Head of caudate nucleus (tissue), 42 donors: Measurements from ENCODE around the gene NRL.
"Not testable (repeated sequence)": the region's sequence is repeated elsewhere in the genome, so short reads cannot be mapped to it uniquely, and the experiment has no call there.

Experiments
- DNase-seq, 42 donors: peaks; one replicate each; pipeline versions ENCODE4 v3.0.0 to v3.0.0-alpha.2; 2020 to 2021; ENCODE audit warnings: mixed read lengths in 7 of 42
- intact Hi-C: fragments of 100-400 bp; cut with DNase I; formaldehyde crosslinking; loops from one replicate; pipeline ENCODE4 v1.15.0; 2022

Gene NRL

GRCh38 chr14:24051176-24051788, 63.5 kb downstream of the NRL start:
- intact Hi-C loops, result no loop called here
- peak in 38 of 42 donors; percentile 23 to 78 (median 57) for DNase-seq

GRCh38 chr14:24050753-24051152, 64.0 kb downstream of the NRL start:
- DNase-seq, result peak in 5 of 42 donors; percentile 10 to 28 (median 26)
- intact Hi-C loops, result not testable (repeated sequence)

- DNase-seq, intact Hi-C loops: not testable (repeated sequence)
Observed at GRCh38 chr14:24049002-24049401, 65.7 kb downstream of the NRL start.

- DNase-seq, result no peak
- intact Hi-C loops, result no loop called here
Observed at GRCh38 chr14:24042746-24043145, 72.0 kb downstream of the NRL start.

GRCh38 chr14:24040692-24041091, 74.1 kb downstream of the NRL start:
- intact Hi-C loops, result no loop called here
- DNase-seq, result no peak

GRCh38 chr14:24038686-24039085, 76.1 kb downstream of the NRL start:
- intact Hi-C loops, result no loop called here
- no peak for DNase-seq

- intact Hi-C loops, result no loop called here
- DNase-seq, result peak in 2 of 42 donors; percentile 34 to 53
Observed at GRCh38 chr14:24037658-24038037, 77.1 kb downstream of the NRL start.

- DNase-seq, intact Hi-C loops: not testable (repeated sequence)
Observed at GRCh38 chr14:24036963-24037657, 77.6 kb downstream of the NRL start.

GRCh38 chr14:24036169-24036962, 78.4 kb downstream of the NRL start:
- DNase-seq, result peak; percentile 65 to 93 (median 86)
- intact Hi-C loops, result no loop called here

GRCh38 chr14:24035769-24036168, 79.0 kb downstream of the NRL start:
- DNase-seq, intact Hi-C loops: not testable (repeated sequence)

- intact Hi-C loops, result no loop called here
- peak in 25 of 42 donors; percentile 30 to 85 (median 53) for DNase-seq
Observed at GRCh38 chr14:24032727-24033418, 81.9 kb downstream of the NRL start.

- DNase-seq, intact Hi-C loops: not testable (repeated sequence)
Observed at GRCh38 chr14:24031331-24031730, 83.4 kb downstream of the NRL start.

GRCh38 chr14:24029687-24030086, 85.1 kb downstream of the NRL start:
- intact Hi-C loops, DNase-seq: not testable (repeated sequence)
